ENCODE data around the gene TOB1.

The TOB1 gene

DNA sequence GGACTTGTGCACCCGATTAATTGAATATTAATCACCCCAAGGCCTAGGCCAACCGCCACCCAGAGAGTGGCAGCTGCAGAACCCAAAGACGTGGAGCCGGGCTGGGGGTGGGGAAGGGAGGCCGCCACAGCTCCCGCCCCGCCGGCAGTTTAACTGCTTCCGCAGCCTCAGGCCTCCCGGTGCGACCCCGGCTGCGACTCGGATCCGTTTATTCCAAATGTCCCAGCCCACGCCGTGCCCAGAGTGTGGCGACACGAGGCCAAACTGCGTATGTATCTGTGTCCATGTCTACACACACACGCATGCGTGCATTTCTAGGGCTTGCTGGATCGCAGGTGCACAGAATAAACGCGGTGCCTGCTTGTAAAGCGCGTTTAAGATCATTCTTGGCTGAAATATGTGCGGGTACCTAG, 802 bp upstream of the TOB1 start:
- peak overlapping the region; percentile 71 for H3K4me3 ChIP-seq (ENCODE audit: low read depth, low read length)
- TF ChIP-seq CTCF (conservative IDR thresholded peaks at IDR 0.05; ENCODE audit: low read depth, low read length): no peak
- DNase-seq (ENCODE audit: low read depth): no peak

DNA sequence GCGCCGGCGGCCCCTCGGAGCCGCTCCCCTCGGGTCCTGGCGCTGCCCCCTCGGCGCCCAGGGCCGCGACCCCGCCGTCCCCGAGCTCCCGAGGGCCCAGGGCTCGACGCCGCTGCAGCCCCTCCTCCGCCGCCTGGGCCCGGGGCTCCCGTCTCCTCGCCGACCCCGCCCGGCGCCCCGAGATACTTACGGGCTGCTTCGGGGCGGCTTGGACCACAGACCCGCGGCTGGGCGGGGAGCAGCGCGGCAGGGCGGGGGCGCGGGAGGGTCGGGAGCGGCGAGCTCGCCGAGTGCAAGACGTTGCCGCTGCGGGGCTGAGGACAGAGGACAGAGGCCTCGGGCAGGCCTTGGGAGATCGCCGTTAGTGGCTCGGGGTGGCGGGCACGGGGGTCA, 290 bp downstream of the TOB1 start:
- DNase-seq (ENCODE audit: low read depth): no peak
- peak overlapping the region; percentile 90 for H3K4me3 ChIP-seq (ENCODE audit: low read depth, low read length)
- TF ChIP-seq CTCF (conservative IDR thresholded peaks at IDR 0.05; ENCODE audit: low read depth, low read length): no peak

DNA sequence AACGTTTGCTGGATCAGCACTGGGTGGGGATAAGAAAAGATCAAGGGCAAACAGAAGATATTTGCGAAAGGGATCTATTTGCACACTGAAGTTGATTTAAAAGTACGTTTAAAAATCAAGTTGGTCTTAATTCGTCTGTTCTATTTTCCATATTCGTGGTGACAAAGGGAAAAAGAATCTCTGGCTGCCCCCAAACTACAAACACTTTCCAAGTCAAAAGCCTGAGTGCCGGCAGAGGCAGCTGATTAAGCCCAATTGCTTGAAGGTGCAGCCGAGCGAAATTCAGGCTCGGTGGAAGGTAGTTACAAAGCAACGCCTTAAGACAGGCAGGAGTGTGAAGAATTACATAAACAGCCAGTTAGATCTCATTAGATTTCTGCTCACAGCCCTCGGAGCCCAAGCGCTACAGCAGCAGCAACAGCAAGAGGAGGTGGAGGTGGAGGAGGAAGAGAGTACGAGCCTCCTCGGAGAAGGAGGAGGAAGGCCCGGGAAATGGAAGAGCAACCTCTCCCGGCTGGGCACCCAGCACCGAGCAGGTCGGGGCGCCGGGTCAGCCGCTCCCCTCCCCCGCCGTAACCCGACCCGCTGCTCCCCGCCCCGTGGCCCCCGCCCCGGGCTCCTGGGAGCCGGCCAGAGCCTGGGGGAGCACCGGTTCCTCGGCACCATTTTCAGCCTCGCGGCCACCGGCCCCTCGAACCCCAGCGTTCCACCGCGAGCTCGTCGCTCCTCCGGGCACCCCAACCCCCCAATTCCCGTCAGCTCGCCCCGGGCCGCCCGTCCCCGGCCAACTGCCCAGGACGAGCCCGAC, 890 bp downstream of the TOB1 start:
- TF ChIP-seq CTCF (conservative IDR thresholded peaks at IDR 0.05; ENCODE audit: low read depth, low read length): no peak
- peak; percentile 61 for DNase-seq (ENCODE audit: low read depth)

GRCh38 chr17:50864747-50865059, 1.5 kb downstream of the TOB1 start:
- H3K4me3 ChIP-seq (ENCODE audit: low read depth, low read length): peak overlapping the region; percentile 90
- TF ChIP-seq CTCF (conservative IDR thresholded peaks at IDR 0.05; ENCODE audit: low read depth, low read length): no peak
- no peak for DNase-seq (ENCODE audit: low read depth)

More for the DNA sequence above, 890 bp downstream of the TOB1 start:
- H3K4me3 ChIP-seq (ENCODE audit: low read depth, low read length): peak overlapping the region; percentile 90

DNA sequence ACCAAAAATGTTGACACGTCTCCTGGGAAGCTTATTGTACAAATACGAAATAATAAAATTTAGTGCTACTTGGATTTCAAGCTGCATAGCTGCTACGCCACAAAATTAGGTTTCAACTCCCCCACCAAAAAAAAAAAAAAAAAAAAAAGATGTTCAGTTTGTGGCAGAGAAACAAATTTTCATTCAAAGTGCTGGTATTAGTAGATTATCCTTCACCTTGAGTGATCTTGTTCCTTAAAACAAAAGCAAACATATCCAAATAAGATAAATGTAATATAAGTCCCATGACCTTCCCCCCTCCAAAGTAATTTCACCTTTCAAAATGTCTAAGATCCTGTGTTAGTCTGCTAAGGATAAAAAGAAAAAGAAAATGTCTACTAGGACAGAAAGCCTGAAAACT, 2.2 kb downstream of the TOB1 start:
- DNase-seq (ENCODE audit: low read depth): no peak
- TF ChIP-seq CTCF (conservative IDR thresholded peaks at IDR 0.05; ENCODE audit: low read depth, low read length): no peak
- H3K4me3 ChIP-seq (ENCODE audit: low read depth, low read length): peak overlapping the region; percentile 90

DNA sequence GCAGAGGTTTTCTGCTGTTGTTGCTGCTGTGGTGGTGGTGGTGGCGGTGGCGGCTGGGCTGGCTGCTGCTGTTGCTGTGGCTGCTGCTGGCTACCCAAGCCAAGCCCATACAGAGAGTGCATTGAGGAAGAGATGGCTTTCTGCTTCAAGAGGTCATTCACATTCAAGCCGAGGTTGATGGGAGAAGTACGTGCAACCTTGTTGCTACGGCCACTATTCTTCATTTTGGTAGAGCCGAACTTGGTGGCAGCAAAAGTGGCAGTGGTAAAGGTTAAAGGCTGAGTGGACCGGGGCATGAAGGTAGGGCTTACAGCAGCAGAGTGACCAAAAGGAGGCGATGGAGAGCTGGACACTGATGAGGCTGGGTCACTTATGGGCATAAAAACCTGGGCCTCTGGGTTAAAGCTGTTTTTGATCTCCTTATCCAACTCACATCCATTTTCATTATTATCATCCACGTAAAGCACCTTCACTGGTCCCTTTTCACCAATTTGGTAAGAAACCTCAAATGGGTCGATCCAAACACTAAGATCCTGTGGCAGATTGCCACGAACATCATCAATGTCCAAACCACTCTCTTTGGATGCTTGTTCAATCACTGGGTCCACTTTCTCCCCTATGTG, 2.8 kb downstream of the TOB1 start:
- peak; percentile 79 for TF ChIP-seq CTCF (conservative IDR thresholded peaks at IDR 0.05; ENCODE audit: low read depth, low read length)
- DNase-seq (ENCODE audit: low read depth): peak; percentile 64
- peak overlapping the region; percentile 90 for H3K4me3 ChIP-seq (ENCODE audit: low read depth, low read length)
